Type B pancreatic cell (in vitro differentiated cells): Measurements from ENCODE around the gene CNN2. TPM values are rescaled to one million over a fixed set of nuclear protein-coding genes. Genes with fewer than 3 reads are reported as not detected.

Experiments
- DNase-seq: peaks from one replicate; pipeline ENCODE4 v3.0.0; 2021; ENCODE audit warnings: mixed read lengths; ENCODE audit not compliant: unreplicated experiment; ENCODE audit errors: extremely low spot score
- H3K27ac Mint-ChIP-seq: 2 replicates; pipeline ENCODE4 v1.8.0; 2021; ENCODE audit warnings: mild to moderate bottlenecking, mixed read lengths
- H3K27me3 Mint-ChIP-seq: 2 replicates; pipeline ENCODE4 v1.8.0; 2021; ENCODE audit warnings: mixed read lengths
- H3K36me3 Mint-ChIP-seq: 2 replicates; pipeline ENCODE4 v1.8.0; 2021; ENCODE audit warnings: mixed read lengths
- H3K4me1 Mint-ChIP-seq: one replicate; pipeline ENCODE4 v1.8.0; 2021; ENCODE audit warnings: mixed read lengths; ENCODE audit not compliant: unreplicated experiment
- H3K4me3 Mint-ChIP-seq: 2 replicates; pipeline ENCODE4 v1.8.0; 2021; ENCODE audit warnings: mild to moderate bottlenecking, mixed read lengths
- H3K9me3 Mint-ChIP-seq: 2 replicates; pipeline ENCODE4 v1.8.0; 2021; ENCODE audit warnings: mixed read lengths
- total RNA-seq: library from RNA; stranded (reverse); gene quantifications from 2 replicates; pipeline ENCODE4 v1.2.1, GENCODE V29; 2021; ENCODE audit warnings: low replicate concordance
- TF ChIP-seq, protein P1 (sequence below): fragments of 200-600 bp; sonication (generic); conservative IDR thresholded peaks from 2 replicates; pipeline ENCODE4 v1.5.0; 2021; ENCODE audit warnings: antibody characterized with exemption, mild to moderate bottlenecking

The CNN2 gene
- total RNA-seq, 1 donor from 2014 or later, result 276 TPM

DNA sequence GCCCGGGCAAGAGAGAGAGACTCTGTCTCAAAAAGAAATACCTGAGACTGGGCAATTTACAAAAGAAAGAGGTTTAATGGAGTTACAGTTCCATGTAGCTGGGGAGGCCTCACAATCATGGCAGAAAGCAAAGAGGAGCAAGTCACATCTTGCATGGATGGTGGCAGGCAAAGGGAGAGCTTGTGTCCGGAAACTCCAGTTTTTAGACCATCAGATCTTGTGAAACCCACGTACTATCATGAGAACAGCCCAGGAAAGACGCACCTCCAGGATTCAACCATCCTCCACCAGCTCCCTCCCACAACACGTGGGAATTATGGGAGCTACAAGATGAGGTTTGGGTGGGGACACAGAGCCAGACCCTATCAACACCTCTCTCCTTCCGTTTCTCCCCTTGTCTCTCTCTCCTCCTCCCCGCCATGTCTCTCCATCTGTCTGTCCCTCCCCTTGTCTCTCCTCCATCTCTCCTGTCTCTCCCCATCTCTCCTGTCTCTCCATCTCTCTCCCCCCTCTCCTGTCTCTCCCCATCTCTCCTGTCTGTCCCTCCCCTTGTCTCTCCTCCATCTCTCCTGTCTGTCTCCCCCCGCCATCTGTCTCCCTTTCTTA is 58.7 kb downstream of the CNN2 start:
- Mint-ChIP-seq H3K4me3 (no peak overlapping the region), H3K4me1 (no peaks in the 10 kb centered on the region), H3K27me3 (no peaks in the 10 kb centered on the region), H3K9me3 (no peaks in the 10 kb centered on the region), H3K36me3 (no peaks in the 10 kb centered on the region), H3K27ac (peak overlapping the region; percentile 37)
- DNase-seq, result no peak
- TF ChIP-seq, protein P1, sequence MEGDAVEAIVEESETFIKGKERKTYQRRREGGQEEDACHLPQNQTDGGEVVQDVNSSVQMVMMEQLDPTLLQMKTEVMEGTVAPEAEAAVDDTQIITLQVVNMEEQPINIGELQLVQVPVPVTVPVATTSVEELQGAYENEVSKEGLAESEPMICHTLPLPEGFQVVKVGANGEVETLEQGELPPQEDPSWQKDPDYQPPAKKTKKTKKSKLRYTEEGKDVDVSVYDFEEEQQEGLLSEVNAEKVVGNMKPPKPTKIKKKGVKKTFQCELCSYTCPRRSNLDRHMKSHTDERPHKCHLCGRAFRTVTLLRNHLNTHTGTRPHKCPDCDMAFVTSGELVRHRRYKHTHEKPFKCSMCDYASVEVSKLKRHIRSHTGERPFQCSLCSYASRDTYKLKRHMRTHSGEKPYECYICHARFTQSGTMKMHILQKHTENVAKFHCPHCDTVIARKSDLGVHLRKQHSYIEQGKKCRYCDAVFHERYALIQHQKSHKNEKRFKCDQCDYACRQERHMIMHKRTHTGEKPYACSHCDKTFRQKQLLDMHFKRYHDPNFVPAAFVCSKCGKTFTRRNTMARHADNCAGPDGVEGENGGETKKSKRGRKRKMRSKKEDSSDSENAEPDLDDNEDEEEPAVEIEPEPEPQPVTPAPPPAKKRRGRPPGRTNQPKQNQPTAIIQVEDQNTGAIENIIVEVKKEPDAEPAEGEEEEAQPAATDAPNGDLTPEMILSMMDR, result no peak

DNA sequence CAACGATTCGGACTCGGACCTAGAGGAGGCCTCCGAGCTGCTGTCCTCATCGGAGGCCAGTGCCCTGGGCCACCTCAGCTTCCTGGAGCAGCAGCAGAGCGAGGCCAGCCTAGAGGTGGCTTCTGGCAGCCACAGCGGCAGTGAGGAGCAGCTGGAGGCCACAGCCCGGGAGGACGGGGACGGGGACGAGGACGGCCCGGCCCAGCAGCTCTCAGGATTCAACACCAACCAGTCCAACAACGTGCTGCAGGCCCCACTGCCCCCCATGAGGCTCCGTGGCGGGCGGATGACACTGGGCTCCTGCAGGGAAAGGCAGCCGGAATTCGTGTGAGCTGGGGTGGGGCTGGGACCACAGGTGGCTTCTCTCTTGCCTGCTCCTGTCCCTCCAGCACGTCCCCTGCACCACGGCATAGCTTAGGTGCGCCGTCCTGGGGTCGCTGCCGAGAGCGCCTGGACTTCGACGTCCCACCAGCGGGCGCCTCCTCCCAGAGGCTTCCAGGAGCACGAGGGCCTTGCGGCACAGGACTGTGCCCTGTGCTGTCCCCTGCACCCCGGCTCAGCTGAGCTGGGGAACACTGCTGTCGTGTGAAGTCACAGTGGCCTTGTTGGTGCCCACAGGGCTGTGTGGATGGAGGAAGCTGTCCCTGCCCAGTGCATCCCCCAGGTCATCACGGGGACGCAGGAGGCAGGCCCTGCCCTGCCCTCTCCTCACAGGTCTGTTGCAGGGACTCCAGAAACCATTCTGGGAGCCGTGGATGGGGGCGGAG is 59.5 kb downstream of the CNN2 start:
- no peak overlapping the region for H3K4me3 Mint-ChIP-seq
- H3K27me3 Mint-ChIP-seq, result no peaks in the 10 kb centered on the region
- no peaks in the 10 kb centered on the region for H3K36me3 Mint-ChIP-seq
- no peak overlapping the region for H3K27ac Mint-ChIP-seq
- DNase-seq, result no peak
- H3K4me1 Mint-ChIP-seq, result no peaks in the 10 kb centered on the region
- TF ChIP-seq, protein P1, result no peak
- H3K9me3 Mint-ChIP-seq, result no peaks in the 10 kb centered on the region

- Mint-ChIP-seq H3K27ac (no peak overlapping the region), H3K36me3 (no peaks in the 10 kb centered on the region), H3K4me3 (no peak overlapping the region), H3K4me1 (no peaks in the 10 kb centered on the region), H3K27me3 (no peaks in the 10 kb centered on the region), H3K9me3 (no peaks in the 10 kb centered on the region)
- DNase-seq, result no peak
- TF ChIP-seq, protein P1, result no peak
Observed at GRCh38 chr19:1086613-1087012, 60.2 kb downstream of the CNN2 start.

- TF ChIP-seq, protein P1, result no peak
- DNase-seq, result no peak
- Mint-ChIP-seq H3K27me3 (no peaks in the 10 kb centered on the region), H3K36me3 (no peaks in the 10 kb centered on the region), H3K27ac (peak overlapping the region; percentile 43), H3K4me3 (no peak overlapping the region), H3K4me1 (no peaks in the 10 kb centered on the region), H3K9me3 (no peaks in the 10 kb centered on the region)
Observed at GRCh38 chr19:1087813-1088415, 61.5 kb downstream of the CNN2 start.

GRCh38 chr19:1088416-1089010 is 62.1 kb downstream of the CNN2 start:
- no peaks in the 10 kb centered on the region for H3K9me3 Mint-ChIP-seq
- H3K36me3 Mint-ChIP-seq, result no peaks in the 10 kb centered on the region
- H3K4me3 Mint-ChIP-seq, result no peak overlapping the region
- H3K27me3 Mint-ChIP-seq, result no peaks in the 10 kb centered on the region
- H3K27ac Mint-ChIP-seq, result no peak overlapping the region
- no peaks in the 10 kb centered on the region for H3K4me1 Mint-ChIP-seq
- DNase-seq, result no peak
- TF ChIP-seq, protein P1, result no peak

Other genes with a start within 250 kb of the CNN2 start
- 416 and 496 TPM in 2 replicates for gene PTBP1, start 229.2 kb upstream of the CNN2 start, total RNA-seq
- gene PLPPR3, start 204.7 kb upstream of the CNN2 start, total RNA-seq, result 9.9 and 29.2 TPM in 2 replicates
- gene AZU1, start 198.8 kb upstream of the CNN2 start, total RNA-seq, result 0.41 TPM in 1 of 2 replicates, not detected in the other
- gene PRTN3, start 185.6 kb upstream of the CNN2 start, total RNA-seq, result 0.45 TPM in 1 of 2 replicates, not detected in the other
- gene ELANE, start 174.3 kb upstream of the CNN2 start, total RNA-seq, result not detected in 2 replicates
- gene CFD, start 166.9 kb upstream of the CNN2 start, total RNA-seq, result 5.5 and 11.3 TPM in 2 replicates
- 59.6 and 74.2 TPM in 2 replicates for gene MED16, start 133.4 kb upstream of the CNN2 start, total RNA-seq
- gene RNU6-9, start 133.1 kb upstream of the CNN2 start, total RNA-seq, result not detected in 2 replicates
- 48.8 and 56.7 TPM in 2 replicates for gene R3HDM4, start 113.4 kb upstream of the CNN2 start, total RNA-seq
- 1.2 and 2.2 TPM in 2 replicates for gene KISS1R, start 109.3 kb upstream of the CNN2 start, total RNA-seq
- gene ARID3A, start 100.6 kb upstream of the CNN2 start, total RNA-seq, result 83.0 and 124 TPM in 2 replicates
- 59.5 and 65.4 TPM in 2 replicates for gene WDR18, start 42.3 kb upstream of the CNN2 start, total RNA-seq
- gene GRIN3B, start 26.2 kb upstream of the CNN2 start, total RNA-seq, result 0.65 and 1.00 TPM in 2 replicates
- gene TMEM259, start 5.5 kb upstream of the CNN2 start, total RNA-seq, result 157 and 173 TPM in 2 replicates
- not detected in 2 replicates for gene RNU6-2, start 5.1 kb upstream of the CNN2 start, total RNA-seq
- gene ABCA7, start 13.5 kb downstream of the CNN2 start, total RNA-seq, result 23.9 and 26.1 TPM in 2 replicates
- 2.6 and 4.5 TPM in 2 replicates for gene ARHGAP45, start 40.6 kb downstream of the CNN2 start, total RNA-seq
- 171 and 181 TPM in 2 replicates for gene POLR2E, start 68.8 kb downstream of the CNN2 start, total RNA-seq
- gene GPX4, start 77.4 kb downstream of the CNN2 start, total RNA-seq, result 174 and 204 TPM in 2 replicates
- 45.5 and 60.7 TPM in 2 replicates for gene SBNO2, start 147.7 kb downstream of the CNN2 start, total RNA-seq
- gene STK11, start 179.2 kb downstream of the CNN2 start, total RNA-seq, result 59.9 and 64.8 TPM in 2 replicates
- 8.9 and 10.8 TPM in 2 replicates for gene CBARP, start 211.4 kb downstream of the CNN2 start, total RNA-seq
- gene ATP5F1D, start 215.1 kb downstream of the CNN2 start, total RNA-seq, result 165 and 197 TPM in 2 replicates
- gene MIDN, start 222.0 kb downstream of the CNN2 start, total RNA-seq, result 122 and 127 TPM in 2 replicates
- 316 and 421 TPM in 2 replicates for gene CIRBP, start 242.7 kb downstream of the CNN2 start, total RNA-seq
- gene FAM174C, start 248.9 kb downstream of the CNN2 start, total RNA-seq, result 30.6 and 36.4 TPM in 2 replicates